ENCODE measurements around the gene TOP2A. TPM values are rescaled to one million over a fixed set of nuclear protein-coding genes. Genes with fewer than 3 reads are reported as not detected.

The TOP2A gene
- total RNA-seq, 1 experiment from 2014 or later = 315 TPM

GRCh38 chr17:40361063-40361924 is 56.4 kb downstream of the TOP2A start:
- no peak for DNase-seq (ENCODE audit: extremely low read depth, low read depth)

GRCh38 chr17:40360091-40360490 is 57.6 kb downstream of the TOP2A start:
- DNase-seq (ENCODE audit: extremely low read depth, low read depth) = no peak

GRCh38 chr17:40358323-40359038 is 59.2 kb downstream of the TOP2A start:
- DNase-seq (ENCODE audit: extremely low read depth, low read depth) = peak; percentile 82

GRCh38 chr17:40356990-40357881 is 60.5 kb downstream of the TOP2A start:
- DNase-seq (ENCODE audit: extremely low read depth, low read depth) = no peak

GRCh38 chr17:40355804-40356758 is 61.6 kb downstream of the TOP2A start:
- no peak for DNase-seq (ENCODE audit: extremely low read depth, low read depth)

GRCh38 chr17:40355123-40355803 is 62.4 kb downstream of the TOP2A start:
- DNase-seq (ENCODE audit: extremely low read depth, low read depth) = peak; percentile 49

- no peak for DNase-seq (ENCODE audit: extremely low read depth, low read depth)
These were observed 63.2 kb downstream of the TOP2A start for GRCh38 chr17:40354221-40355122.

- no peak for DNase-seq (ENCODE audit: extremely low read depth, low read depth)
These were observed 64.8 kb downstream of the TOP2A start for GRCh38 chr17:40352779-40353394.

- DNase-seq (ENCODE audit: extremely low read depth, low read depth) = no peak
These were observed 65.4 kb downstream of the TOP2A start for GRCh38 chr17:40352237-40352778.

GRCh38 chr17:40351359-40352236 is 66.1 kb downstream of the TOP2A start:
- DNase-seq (ENCODE audit: extremely low read depth, low read depth) = no peak

GRCh38 chr17:40350689-40351358 is 66.9 kb downstream of the TOP2A start:
- no peak for DNase-seq (ENCODE audit: extremely low read depth, low read depth)

GRCh38 chr17:40349895-40350688 is 67.6 kb downstream of the TOP2A start:
- no peak for DNase-seq (ENCODE audit: extremely low read depth, low read depth)

- no peak for DNase-seq (ENCODE audit: extremely low read depth, low read depth)
These were observed 68.2 kb downstream of the TOP2A start for GRCh38 chr17:40349477-40349894.

GRCh38 chr17:40348562-40349476 is 68.9 kb downstream of the TOP2A start:
- DNase-seq (ENCODE audit: extremely low read depth, low read depth) = no peak
